ENCODE measurements around the gene MIGA1.
"Not testable (repeated sequence)": the region's sequence is repeated elsewhere in the genome, so short reads cannot be mapped to it uniquely, and the experiment has no call there.

MIGA1 gene

GRCh38 chr1:77796695-77797405, 17.4 kb downstream of the MIGA1 start:
- in situ Hi-C loops (cut with HindIII; ENCODE audit: low sequenced_read_pairs) = no loop called here

- in situ Hi-C loops (cut with HindIII; ENCODE audit: low sequenced_read_pairs) = no loop called here
Observed at GRCh38 chr1:77797991-77798390, 18.5 kb downstream of the MIGA1 start.

GRCh38 chr1:77802026-77802425, 22.6 kb downstream of the MIGA1 start:
- in situ Hi-C loops (cut with HindIII; ENCODE audit: low sequenced_read_pairs) = no loop called here

- in situ Hi-C loops (cut with HindIII; ENCODE audit: low sequenced_read_pairs) = no loop called here
Observed at GRCh38 chr1:77803371-77803770, 23.9 kb downstream of the MIGA1 start.

DNA sequence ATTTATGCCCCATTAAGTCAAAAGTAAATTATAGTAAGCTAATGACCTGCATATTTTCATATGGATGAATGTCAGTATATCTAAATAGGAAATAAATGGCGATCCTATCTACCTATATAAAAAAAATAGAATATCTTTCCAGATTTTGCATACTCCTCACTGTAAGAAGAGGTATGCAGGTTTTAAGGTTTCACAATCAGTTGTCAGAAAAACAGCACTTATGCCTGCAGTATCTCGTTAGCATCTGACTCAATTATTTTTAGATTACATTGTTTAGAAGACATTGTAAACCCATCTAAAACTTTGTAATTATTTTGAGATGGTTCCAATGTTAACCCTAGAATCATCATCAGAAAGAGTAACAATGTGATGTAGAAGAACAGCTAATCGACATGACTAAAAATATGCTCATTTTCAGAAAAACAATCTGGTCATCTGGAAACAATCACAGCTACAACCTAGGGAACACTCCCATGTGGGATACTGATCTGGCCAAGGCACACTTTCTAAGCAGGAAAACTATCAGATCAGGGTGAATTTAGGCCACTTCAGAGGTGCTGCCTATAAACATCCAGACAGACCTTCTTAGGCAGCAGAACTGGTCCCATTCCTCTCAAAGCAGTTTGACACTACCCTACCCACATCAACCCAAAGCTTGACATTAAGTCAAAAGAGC, 30.5 kb downstream of the MIGA1 start:
- in situ Hi-C loops (cut with HindIII; ENCODE audit: low sequenced_read_pairs) = not testable (repeated sequence)

GRCh38 chr1:77811589-77811988, 32.1 kb downstream of the MIGA1 start:
- in situ Hi-C loops (cut with HindIII; ENCODE audit: low sequenced_read_pairs) = not testable (repeated sequence)

DNA sequence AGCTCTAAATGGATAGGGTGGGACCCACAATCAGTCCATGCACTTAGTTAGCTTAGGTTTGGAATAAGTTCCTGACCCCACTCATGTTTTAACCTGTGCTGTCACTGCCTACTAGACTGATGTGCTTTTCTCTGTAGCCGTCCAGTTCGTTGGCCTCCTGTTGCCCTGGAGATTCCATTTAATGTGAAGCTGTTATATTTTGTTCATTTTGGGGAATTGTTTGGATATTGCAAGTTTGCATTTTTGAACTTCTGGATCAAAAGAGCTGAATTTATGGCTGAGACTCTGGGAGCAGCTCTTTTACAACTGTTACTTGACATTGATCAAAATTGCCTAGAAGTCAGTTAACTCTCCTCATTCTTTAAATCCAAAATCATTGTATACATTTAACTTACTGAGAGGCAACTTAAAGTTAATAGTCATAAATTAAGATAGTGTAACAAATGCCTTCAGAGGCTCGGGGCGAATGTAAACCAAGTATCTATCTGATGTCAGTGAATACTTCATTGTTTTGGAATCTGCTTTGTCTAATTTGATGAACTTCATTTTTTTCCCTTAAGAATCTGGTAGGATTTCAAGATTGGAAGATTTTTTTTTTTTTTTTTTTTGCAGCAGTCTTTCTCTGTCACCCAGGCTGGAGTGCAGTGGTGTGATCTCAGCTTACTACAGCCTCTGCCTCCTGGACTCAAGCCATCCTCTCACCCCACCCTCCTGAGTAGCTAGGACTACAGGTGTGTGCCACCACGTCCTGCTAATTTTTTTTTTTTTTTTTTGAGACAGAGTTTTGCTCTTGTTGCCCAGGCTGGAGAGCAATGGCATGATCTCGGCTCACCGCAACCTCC, 38.1 kb downstream of the MIGA1 start:
- in situ Hi-C loops (cut with HindIII; ENCODE audit: low sequenced_read_pairs) = no loop called here

DNA sequence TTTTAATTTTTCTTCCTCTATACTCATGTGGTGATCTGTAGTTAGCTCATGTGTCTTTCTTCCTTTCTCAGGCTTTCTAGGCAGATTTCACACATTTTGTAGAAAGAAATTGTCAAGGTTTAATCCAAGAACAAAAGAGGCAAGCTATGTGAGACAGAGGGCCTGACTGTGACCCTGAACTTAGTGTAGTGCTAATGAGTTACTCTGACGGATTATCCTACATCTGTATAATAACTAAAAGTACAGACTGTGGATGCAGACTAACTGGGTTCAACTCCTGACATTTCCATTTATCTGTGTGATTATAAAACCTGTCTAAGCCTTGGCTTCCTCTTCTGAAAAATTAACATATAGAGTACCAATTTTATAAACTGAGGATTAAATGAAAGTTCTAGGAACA, 40.7 kb downstream of the MIGA1 start:
- in situ Hi-C loops (cut with HindIII; ENCODE audit: low sequenced_read_pairs) = no loop called here

DNA sequence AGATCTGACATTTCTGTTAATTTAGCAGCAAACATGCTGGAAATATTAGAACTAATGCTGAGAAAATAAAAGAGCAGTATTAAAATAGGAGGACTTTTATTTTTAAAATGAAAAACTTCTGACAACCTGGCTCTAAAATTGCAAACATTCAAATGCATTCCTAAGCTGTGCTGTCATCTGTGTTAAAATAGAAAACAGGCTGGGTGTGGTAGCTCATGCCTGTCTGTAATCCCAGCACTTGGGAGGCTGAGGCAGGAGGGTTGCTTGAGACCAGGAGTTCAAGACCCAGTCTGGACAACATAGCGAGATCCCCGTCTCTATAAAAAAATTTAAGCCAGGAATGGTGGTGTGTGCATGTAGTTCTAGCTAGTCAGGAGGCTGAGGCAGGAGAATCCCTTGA, 44.6 kb downstream of the MIGA1 start:
- in situ Hi-C loops (cut with HindIII; ENCODE audit: low sequenced_read_pairs) = no loop called here

DNA sequence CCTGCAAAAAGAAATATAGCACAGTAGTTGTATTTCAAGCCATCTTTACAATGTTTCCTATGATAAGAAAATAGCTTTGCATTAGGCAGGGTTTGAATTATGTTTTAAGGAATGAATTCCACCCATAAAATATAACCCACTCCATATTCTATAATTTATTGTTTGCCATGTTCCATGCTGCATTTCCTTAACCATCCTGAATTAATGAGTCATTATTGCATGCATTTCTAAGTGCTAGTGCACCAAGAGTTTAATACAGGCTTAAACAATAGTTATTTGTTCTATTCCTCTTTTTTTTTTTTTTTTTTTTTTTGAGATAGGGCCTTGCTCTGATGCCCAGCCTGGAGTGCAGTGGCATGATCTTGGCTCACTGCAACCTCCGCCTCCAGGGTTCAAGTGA, 45.2 kb downstream of the MIGA1 start:
- in situ Hi-C loops (cut with HindIII; ENCODE audit: low sequenced_read_pairs) = no loop called here

DNA sequence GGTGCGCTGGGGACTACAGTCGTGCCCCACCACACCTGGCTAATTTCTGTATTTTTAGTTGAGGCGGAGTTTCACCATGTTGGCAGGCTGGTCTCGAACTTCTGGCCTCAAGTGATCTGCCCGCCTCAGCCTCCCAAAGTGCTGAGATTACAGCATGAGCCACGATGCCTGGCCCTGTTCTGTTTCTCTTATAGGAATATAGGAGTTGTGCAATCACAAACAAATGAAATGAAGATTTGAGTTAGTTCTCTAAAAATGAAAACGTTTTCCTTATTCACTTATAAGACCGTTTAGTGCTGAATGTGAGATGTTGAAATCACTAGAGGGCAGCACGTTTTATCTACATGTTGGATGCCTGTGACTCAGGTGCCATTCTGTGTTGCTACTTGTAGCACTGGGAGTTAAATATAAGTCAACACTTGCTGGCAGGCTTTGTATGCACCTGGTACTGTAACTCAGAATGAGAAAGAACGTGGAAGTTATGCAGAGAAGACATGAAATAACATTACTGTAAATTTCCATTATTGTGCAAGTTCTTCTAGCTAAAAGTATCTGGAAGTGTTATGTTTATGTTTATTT, 45.8 kb downstream of the MIGA1 start:
- in situ Hi-C loops (cut with HindIII; ENCODE audit: low sequenced_read_pairs) = no loop called here

DNA sequence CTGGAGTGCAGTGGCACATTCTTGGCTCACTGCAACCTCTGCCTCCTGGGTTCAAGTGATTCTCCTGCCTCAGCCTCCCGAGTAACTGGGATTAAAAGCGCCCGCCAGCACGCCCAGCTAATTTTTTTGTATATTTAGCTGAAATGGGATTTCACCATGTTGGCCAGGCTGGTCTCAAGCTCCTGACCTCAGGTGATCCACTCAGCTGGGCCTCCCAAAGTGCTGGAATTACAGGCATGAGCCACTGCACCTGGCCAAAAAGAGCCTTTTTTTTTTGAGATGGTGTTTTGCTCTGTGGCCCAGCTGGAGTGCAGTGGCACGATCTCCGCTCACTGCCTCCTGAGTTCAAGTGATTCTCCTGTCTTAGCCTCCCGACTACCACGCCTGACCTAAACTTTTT, 47.4 kb downstream of the MIGA1 start:
- in situ Hi-C loops (cut with HindIII; ENCODE audit: low sequenced_read_pairs) = not testable (repeated sequence)

DNA sequence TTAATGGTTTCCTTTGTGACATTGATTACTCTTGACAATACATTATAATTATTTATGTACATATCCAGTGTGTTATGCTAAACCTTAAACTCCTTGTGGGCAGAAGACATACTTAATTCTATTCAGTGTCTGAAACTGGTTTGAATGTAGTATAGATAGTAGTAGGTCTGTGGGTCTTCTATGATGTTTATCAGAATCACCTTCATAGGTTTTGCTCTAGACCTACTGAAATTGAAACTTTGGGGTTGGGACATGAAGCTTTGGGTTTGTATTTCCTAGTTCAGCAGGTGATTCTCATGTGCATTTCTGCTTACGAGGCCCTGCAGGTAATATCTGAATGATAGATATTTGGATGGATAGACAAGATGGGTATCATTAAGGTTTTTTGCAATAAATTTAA, 48.6 kb downstream of the MIGA1 start:
- in situ Hi-C loops (cut with HindIII; ENCODE audit: low sequenced_read_pairs) = no loop called here

DNA sequence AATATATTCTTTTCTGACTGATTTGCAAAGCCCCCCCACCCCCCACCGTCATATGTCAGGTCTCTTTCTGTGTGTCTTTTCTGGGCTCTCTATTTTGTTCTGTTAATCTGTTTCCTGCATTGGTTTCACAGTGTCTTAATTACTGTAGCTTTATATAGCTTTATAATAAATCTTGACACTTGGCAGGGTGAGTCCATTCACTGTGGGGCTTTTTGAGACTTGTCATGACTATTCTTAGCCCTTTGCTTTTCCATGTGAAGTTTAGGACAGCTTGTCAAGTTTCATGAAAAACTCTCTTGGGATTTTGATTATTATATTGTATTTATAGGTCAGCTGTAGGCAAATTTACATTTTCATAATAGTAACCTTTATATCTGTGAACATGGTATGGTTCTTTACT, 50.4 kb downstream of the MIGA1 start:
- in situ Hi-C loops (cut with HindIII; ENCODE audit: low sequenced_read_pairs) = no loop called here

GRCh38 chr1:77830946-77831345, 51.5 kb downstream of the MIGA1 start:
- in situ Hi-C loops (cut with HindIII; ENCODE audit: low sequenced_read_pairs) = no loop called here

GRCh38 chr1:77831566-77831965, 52.1 kb downstream of the MIGA1 start:
- in situ Hi-C loops (cut with HindIII; ENCODE audit: low sequenced_read_pairs) = no loop called here

- in situ Hi-C loops (cut with HindIII; ENCODE audit: low sequenced_read_pairs) = no loop called here
Observed at GRCh38 chr1:77831976-77832711, 52.7 kb downstream of the MIGA1 start.

GRCh38 chr1:77832901-77833300, 53.5 kb downstream of the MIGA1 start:
- in situ Hi-C loops (cut with HindIII; ENCODE audit: low sequenced_read_pairs) = no loop called here

GRCh38 chr1:77833521-77834100, 54.2 kb downstream of the MIGA1 start:
- in situ Hi-C loops (cut with HindIII; ENCODE audit: low sequenced_read_pairs) = no loop called here

DNA sequence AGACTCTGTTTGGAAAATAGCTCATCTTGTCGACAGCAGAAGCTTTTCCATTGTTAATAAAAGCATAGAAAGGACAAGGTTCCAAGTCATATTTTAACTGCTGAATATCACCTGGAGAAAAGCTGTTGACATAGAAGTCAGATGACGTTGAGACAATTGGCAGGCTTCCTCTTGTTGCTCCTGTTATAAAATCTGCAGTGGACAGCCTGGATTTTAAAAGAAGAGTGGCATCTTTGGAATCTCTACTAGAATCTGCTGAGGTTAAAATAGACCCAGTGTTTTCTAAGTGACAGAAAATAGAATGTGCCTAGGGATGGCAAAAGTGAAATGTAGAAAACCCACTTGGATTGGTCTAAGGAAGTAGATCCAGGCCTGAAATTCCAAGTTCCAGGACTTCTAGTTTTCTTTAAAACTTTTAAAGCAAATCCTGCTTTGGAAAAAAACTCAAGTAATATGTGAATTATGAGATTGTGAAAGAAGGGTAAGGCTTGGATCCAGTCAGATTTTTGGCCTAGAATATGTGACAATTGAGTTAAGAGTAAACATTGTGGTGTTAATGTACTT, 55.4 kb downstream of the MIGA1 start:
- in situ Hi-C loops (cut with HindIII; ENCODE audit: low sequenced_read_pairs) = no loop called here
